Karpas-422 (cell line): ENCODE data around the gene PCCA. TPM values are rescaled to one million over a fixed set of nuclear protein-coding genes. Genes with fewer than 3 reads are reported as not detected.

ENCODE experiments used
- DNase-seq: peaks from one replicate; pipeline ENCODE4 v3.0.0-alpha.2; 2015
- H2AFZ ChIP-seq: fragments of 200-600 bp; sonication (generic); 2 replicates; pipeline ENCODE4 v1.6.1; 2014; ENCODE audit warnings: antibody characterized with exemption, low read length, mixed read lengths
- H3K27ac ChIP-seq: fragments of 200-600 bp; sonication (generic); 2 replicates; pipeline ENCODE4 v1.5.1; 2014; ENCODE audit warnings: mild to moderate bottlenecking, low read length, moderate library complexity
- H3K27me3 ChIP-seq: fragments of 200-600 bp; sonication (generic); 2 replicates; pipeline ENCODE4 v1.6.1; 2014; ENCODE audit warnings: low read length, mixed read lengths
- H3K36me3 ChIP-seq: fragments of 200-600 bp; sonication (generic); 2 replicates; pipeline ENCODE4 v1.6.1; 2014; ENCODE audit warnings: low read length, mixed read lengths; ENCODE audit not compliant: insufficient read depth
- H3K4me1 ChIP-seq: fragments of 200-600 bp; sonication (generic); 2 replicates; pipeline ENCODE4 v1.6.1; 2014; ENCODE audit warnings: mild to moderate bottlenecking, low read length, mixed read lengths
- H3K4me2 ChIP-seq: fragments of 200-600 bp; sonication (generic); 2 replicates; pipeline ENCODE4 v1.6.1; 2014; ENCODE audit warnings: low read length, low read depth, mild to moderate bottlenecking; ENCODE audit not compliant: poor library complexity, severe bottlenecking
- H3K4me3 ChIP-seq: fragments of 200-600 bp; sonication (generic); 2 replicates; pipeline ENCODE4 v1.5.1; 2014; ENCODE audit warnings: mild to moderate bottlenecking, antibody characterized with exemption, low read length, mixed read lengths
- H3K79me2 ChIP-seq: fragments of 200-600 bp; sonication (generic); 2 replicates; pipeline ENCODE4 v1.6.1; 2014; ENCODE audit warnings: mild to moderate bottlenecking, low read length, mixed read lengths
- H3K9ac ChIP-seq: fragments of 200-600 bp; sonication (generic); 2 replicates; pipeline ENCODE4 v1.6.0; 2014; ENCODE audit warnings: low read length
- H3K9me2 ChIP-seq: fragments of 200-600 bp; sonication (generic), shearing (Covaris generic); replicated peaks from 2 replicates; pipeline ENCODE4 v1.6.0; 2014; ENCODE audit warnings: mild to moderate bottlenecking, low read length, moderate library complexity; ENCODE audit not compliant: insufficient read depth
- H3K9me3 ChIP-seq: fragments of 300-700, 200-600 bp; sonication (generic); 2 replicates; pipeline ENCODE4 v1.6.1; 2014; ENCODE audit warnings: low read length, mixed read lengths
- H4K20me1 ChIP-seq: fragments of 200-600 bp; sonication (generic); 2 replicates; pipeline ENCODE4 v1.6.1; 2014; ENCODE audit warnings: mild to moderate bottlenecking, antibody characterized with exemption, low read length, low read depth; ENCODE audit not compliant: insufficient read depth
- total RNA-seq: library from RNA; depleted of rRNA; stranded (reverse); fragments of >200 nt; shearing (Covaris generic); gene quantifications from 2 replicates; pipeline ENCODE4 v1.2.3, GENCODE V29; 2014; ENCODE audit warnings: low replicate concordance

The PCCA gene
- total RNA-seq, 1 experiment from 2014 or later, result 7.0 TPM

DNA sequence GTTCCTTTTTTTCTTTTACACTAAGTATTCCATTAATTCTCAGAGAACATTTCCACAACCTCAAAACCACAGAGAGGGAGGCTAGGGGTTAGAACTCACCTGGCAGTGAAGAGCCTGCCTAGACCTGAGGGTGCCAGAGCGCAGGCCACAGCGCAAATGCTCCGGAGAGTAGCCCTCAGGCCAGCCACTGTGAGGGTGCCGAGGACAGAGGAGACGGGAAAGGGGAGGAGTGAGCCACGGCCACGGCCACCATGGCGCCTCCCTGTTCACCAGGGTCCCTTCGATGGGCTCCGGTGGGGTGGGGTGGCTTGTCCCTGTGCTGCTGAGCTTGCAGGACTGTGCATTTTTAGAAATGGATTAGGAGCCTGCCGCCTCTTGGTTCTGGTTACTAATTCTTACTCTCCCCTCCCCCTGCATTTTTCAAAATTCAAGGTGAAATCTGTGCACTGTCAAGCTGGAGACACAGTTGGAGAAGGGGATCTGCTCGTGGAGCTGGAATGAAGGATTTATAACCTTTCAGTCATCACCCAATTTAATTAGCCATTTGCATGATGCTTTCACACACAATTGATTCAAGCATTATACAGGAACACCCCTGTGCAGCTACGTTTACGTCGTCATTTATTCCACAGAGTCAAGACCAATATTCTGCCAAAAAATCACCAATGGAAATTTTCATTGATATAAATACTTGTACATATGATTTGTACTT lies 440.9 kb downstream of the PCCA start:
- Histone ChIP-seq H3K27ac (no peak overlapping the region), H3K4me3 (no peak overlapping the region), H3K9me3 (no peaks in the 10 kb centered on the region), H3K9me2 (no peaks in the 10 kb centered on the region), H2AFZ (no peak overlapping the region), H3K9ac (no peak overlapping the region), H3K4me2 (no peak overlapping the region), H3K27me3 (no peaks in the 10 kb centered on the region), H4K20me1 (no peaks in the 10 kb centered on the region), H3K36me3 (no peaks in the 10 kb centered on the region), H3K79me2 (no peaks in the 10 kb centered on the region), H3K4me1 (no peaks in the 10 kb centered on the region)
- no peak for DNase-seq

GRCh38 chr13:100530671-100531213 lies 441.8 kb downstream of the PCCA start:
- no peaks in the 10 kb centered on the region for H3K79me2 ChIP-seq
- H3K27me3 ChIP-seq, result no peaks in the 10 kb centered on the region
- H3K4me1 ChIP-seq, result no peaks in the 10 kb centered on the region

DNA sequence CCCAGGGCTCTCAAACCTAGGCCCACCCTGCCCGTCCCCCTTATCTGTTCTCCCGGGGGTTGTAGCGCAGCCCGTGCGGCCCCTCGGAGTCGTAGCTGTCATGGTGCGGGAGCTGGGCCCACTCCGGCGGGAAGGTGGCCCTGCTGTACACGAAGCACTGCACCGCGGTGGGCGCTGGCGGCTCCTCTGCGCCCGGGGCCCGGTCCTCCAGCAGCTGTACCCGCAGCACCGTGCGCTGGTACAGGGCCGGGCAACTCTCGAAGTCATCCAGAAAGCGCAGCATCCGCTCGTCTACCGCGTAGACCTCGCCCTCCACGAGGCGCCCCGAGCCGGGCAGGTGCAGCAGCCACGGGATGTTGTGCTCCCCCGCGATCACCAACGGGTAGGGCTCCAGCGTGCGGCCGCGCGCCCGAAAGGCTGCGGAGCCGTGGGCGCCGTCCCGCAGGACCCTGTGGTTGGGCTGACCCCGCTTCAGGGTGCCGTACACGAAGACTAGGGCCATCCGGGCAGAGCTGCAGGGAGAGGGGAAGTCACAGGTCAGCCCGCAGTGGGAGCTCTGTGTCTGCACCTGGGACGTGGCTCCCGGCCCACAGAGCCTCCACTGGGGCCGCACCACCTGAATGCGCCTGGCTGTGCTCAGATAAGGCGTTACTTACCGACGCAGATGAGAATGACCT lies 443.3 kb downstream of the PCCA start:
- no peaks in the 10 kb centered on the region for H3K27me3 ChIP-seq
- no peaks in the 10 kb centered on the region for H3K36me3 ChIP-seq
- H3K27ac ChIP-seq, result no peak overlapping the region
- no peaks in the 10 kb centered on the region for H4K20me1 ChIP-seq
- H3K9me2 ChIP-seq, result no peaks in the 10 kb centered on the region
- H2AFZ ChIP-seq, result no peak overlapping the region
- H3K4me3 ChIP-seq, result no peak overlapping the region
- no peak overlapping the region for H3K9ac ChIP-seq
- H3K4me1 ChIP-seq, result no peaks in the 10 kb centered on the region
- no peaks in the 10 kb centered on the region for H3K79me2 ChIP-seq
- no peak overlapping the region for H3K4me2 ChIP-seq
- no peak for DNase-seq
- no peaks in the 10 kb centered on the region for H3K9me3 ChIP-seq

More at GRCh38 chr13:100530671-100531213, 441.8 kb downstream of the PCCA start:
- H3K9me2 ChIP-seq, result no peaks in the 10 kb centered on the region
- H3K4me2 ChIP-seq, result no peak overlapping the region
- no peaks in the 10 kb centered on the region for H4K20me1 ChIP-seq
- no peaks in the 10 kb centered on the region for H3K9me3 ChIP-seq
- H3K36me3 ChIP-seq, result no peaks in the 10 kb centered on the region
- H3K9ac ChIP-seq, result no peak overlapping the region
- no peak overlapping the region for H2AFZ ChIP-seq
- no peak overlapping the region for H3K4me3 ChIP-seq
- no peak for DNase-seq
- H3K27ac ChIP-seq, result no peak overlapping the region

GRCh38 chr13:100532836-100533435 lies 444.0 kb downstream of the PCCA start:
- Histone ChIP-seq H4K20me1 (no peaks in the 10 kb centered on the region), H3K9me2 (no peaks in the 10 kb centered on the region), H3K4me2 (no peak overlapping the region), H3K79me2 (no peaks in the 10 kb centered on the region), H3K9me3 (no peaks in the 10 kb centered on the region), H2AFZ (no peak overlapping the region), H3K4me3 (no peak overlapping the region), H3K27ac (no peak overlapping the region), H3K9ac (no peak overlapping the region), H3K27me3 (no peaks in the 10 kb centered on the region), H3K36me3 (no peaks in the 10 kb centered on the region), H3K4me1 (no peaks in the 10 kb centered on the region)
- no peak for DNase-seq

DNA sequence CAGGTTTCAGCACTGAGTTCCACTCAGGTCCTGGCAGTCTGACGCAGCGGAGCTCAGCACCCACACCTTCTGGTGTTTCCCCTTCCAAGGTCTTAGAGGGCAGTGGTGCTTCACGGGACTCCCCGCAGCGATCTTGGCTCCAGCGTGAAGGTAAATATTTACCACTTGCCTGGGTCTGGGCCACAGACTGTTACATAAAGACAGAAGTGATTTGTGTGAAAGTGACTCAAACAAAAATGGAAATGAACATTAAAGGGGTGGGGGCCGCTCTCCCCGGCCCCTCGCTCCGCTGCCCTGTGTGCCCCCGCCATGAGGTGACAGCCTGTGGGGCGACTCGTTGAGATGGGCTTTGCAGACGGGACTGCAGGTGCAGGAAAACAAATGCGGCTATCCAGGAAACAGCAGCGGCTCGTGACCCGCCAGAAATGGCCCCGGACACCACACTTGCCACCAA lies 444.7 kb downstream of the PCCA start:
- H3K27me3 ChIP-seq, result no peaks in the 10 kb centered on the region
- no peaks in the 10 kb centered on the region for H3K9me3 ChIP-seq
- DNase-seq, result no peak
- no peaks in the 10 kb centered on the region for H3K36me3 ChIP-seq
- H3K9ac ChIP-seq, result no peak overlapping the region
- H3K4me2 ChIP-seq, result no peak overlapping the region
- no peaks in the 10 kb centered on the region for H3K79me2 ChIP-seq
- H2AFZ ChIP-seq, result no peak overlapping the region
- no peak overlapping the region for H3K27ac ChIP-seq
- no peaks in the 10 kb centered on the region for H4K20me1 ChIP-seq
- no peak overlapping the region for H3K4me3 ChIP-seq
- no peaks in the 10 kb centered on the region for H3K4me1 ChIP-seq
- H3K9me2 ChIP-seq, result no peaks in the 10 kb centered on the region

- Histone ChIP-seq H3K36me3 (no peaks in the 10 kb centered on the region), H3K27ac (no peak overlapping the region), H3K4me1 (no peaks in the 10 kb centered on the region), H3K79me2 (no peaks in the 10 kb centered on the region), H3K9me2 (no peaks in the 10 kb centered on the region), H3K4me2 (no peak overlapping the region), H4K20me1 (no peaks in the 10 kb centered on the region), H2AFZ (no peak overlapping the region), H3K4me3 (no peak overlapping the region), H3K9me3 (no peaks in the 10 kb centered on the region), H3K9ac (no peak overlapping the region), H3K27me3 (no peaks in the 10 kb centered on the region)
- DNase-seq, result no peak
Measured at GRCh38 chr13:100534147-100534843, 445.4 kb downstream of the PCCA start.

- no peak overlapping the region for H3K4me2 ChIP-seq
- no peak overlapping the region for H3K9ac ChIP-seq
- H3K79me2 ChIP-seq, result no peaks in the 10 kb centered on the region
- no peak for DNase-seq
- no peak overlapping the region for H3K4me3 ChIP-seq
- H3K4me1 ChIP-seq, result no peaks in the 10 kb centered on the region
- H3K27me3 ChIP-seq, result no peaks in the 10 kb centered on the region
- no peaks in the 10 kb centered on the region for H3K9me3 ChIP-seq
- H3K9me2 ChIP-seq, result no peaks in the 10 kb centered on the region
- no peak overlapping the region for H2AFZ ChIP-seq
- no peaks in the 10 kb centered on the region for H3K36me3 ChIP-seq
- no peak overlapping the region for H3K27ac ChIP-seq
- no peaks in the 10 kb centered on the region for H4K20me1 ChIP-seq
Measured at GRCh38 chr13:100534911-100535310, 446.0 kb downstream of the PCCA start.
